PFSK-1 (cell line): Measurements from ENCODE around the gene RPL18A.

Experiments used
- FOXP2 ChIP-seq: optimal IDR thresholded peaks from 2 replicates; pipeline ENCODE3; 2011; ENCODE audit warnings: borderline replicate concordance, control low read depth, inconsistent platforms; ENCODE audit not compliant: insufficient read depth; ENCODE audit errors: extremely low read length, extremely low read depth
- POLR2AphosphoS5 ChIP-seq: IDR thresholded peaks from 2 replicates; pipeline ENCODE4 v1.6.1; 2012; ENCODE audit warnings: low read depth, mild to moderate bottlenecking, control low read depth, low read length, moderate library complexity
- SIN3A ChIP-seq: IDR thresholded peaks from 2 replicates; pipeline ENCODE4 v1.6.1; 2012; ENCODE audit warnings: mild to moderate bottlenecking, low read length, moderate library complexity, borderline replicate concordance; ENCODE audit not compliant: insufficient read depth
- TAF1 ChIP-seq: IDR thresholded peaks from 2 replicates; pipeline ENCODE4 v1.6.1; 2012; ENCODE audit warnings: low read length, control low read depth, borderline replicate concordance; ENCODE audit not compliant: insufficient read depth
- TF ChIP-seq, protein P1 (sequence below), 2 experiments: IDR thresholded peaks; 2 replicates each; pipeline versions ENCODE4 v1.6.1 to v1.8.0; 2011 to 2012; ENCODE audit warnings: low read depth in 2 of 2, low read length in 2 of 2, control low read depth in 1 of 2, inconsistent platforms in 1 of 2, mild to moderate bottlenecking in 1 of 2, moderate library complexity in 1 of 2; ENCODE audit not compliant: insufficient read depth in 1 of 2

The RPL18A gene

GRCh38 chr19:17830567-17831418 is 28.9 kb upstream of the RPL18A start:
- TF ChIP-seq, protein P1, sequence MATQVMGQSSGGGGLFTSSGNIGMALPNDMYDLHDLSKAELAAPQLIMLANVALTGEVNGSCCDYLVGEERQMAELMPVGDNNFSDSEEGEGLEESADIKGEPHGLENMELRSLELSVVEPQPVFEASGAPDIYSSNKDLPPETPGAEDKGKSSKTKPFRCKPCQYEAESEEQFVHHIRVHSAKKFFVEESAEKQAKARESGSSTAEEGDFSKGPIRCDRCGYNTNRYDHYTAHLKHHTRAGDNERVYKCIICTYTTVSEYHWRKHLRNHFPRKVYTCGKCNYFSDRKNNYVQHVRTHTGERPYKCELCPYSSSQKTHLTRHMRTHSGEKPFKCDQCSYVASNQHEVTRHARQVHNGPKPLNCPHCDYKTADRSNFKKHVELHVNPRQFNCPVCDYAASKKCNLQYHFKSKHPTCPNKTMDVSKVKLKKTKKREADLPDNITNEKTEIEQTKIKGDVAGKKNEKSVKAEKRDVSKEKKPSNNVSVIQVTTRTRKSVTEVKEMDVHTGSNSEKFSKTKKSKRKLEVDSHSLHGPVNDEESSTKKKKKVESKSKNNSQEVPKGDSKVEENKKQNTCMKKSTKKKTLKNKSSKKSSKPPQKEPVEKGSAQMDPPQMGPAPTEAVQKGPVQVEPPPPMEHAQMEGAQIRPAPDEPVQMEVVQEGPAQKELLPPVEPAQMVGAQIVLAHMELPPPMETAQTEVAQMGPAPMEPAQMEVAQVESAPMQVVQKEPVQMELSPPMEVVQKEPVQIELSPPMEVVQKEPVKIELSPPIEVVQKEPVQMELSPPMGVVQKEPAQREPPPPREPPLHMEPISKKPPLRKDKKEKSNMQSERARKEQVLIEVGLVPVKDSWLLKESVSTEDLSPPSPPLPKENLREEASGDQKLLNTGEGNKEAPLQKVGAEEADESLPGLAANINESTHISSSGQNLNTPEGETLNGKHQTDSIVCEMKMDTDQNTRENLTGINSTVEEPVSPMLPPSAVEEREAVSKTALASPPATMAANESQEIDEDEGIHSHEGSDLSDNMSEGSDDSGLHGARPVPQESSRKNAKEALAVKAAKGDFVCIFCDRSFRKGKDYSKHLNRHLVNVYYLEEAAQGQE (IDR thresholded peaks at IDR 0.05; ENCODE audit: insufficient read depth in 1 of 2, low read depth in 2 of 2, low read length in 2 of 2): no peak
- TF ChIP-seq FOXP2: no peak

GRCh38 chr19:17831419-17831888 is 28.3 kb upstream of the RPL18A start:
- no peak for TF ChIP-seq FOXP2
- no peak for TF ChIP-seq TAF1
- TF ChIP-seq, protein P1 (IDR thresholded peaks at IDR 0.05; ENCODE audit: insufficient read depth in 1 of 2, low read depth in 2 of 2, low read length in 2 of 2): no peak
- no peak for TF ChIP-seq SIN3A
- TF ChIP-seq POLR2AphosphoS5: no peak

- TF ChIP-seq POLR2AphosphoS5 (no peak), FOXP2 (no peak), SIN3A (no peak), TAF1 (no peak)
- TF ChIP-seq, protein P1 (IDR thresholded peaks at IDR 0.05; ENCODE audit: insufficient read depth in 1 of 2, low read depth in 2 of 2, low read length in 2 of 2): no peak
Observed at GRCh38 chr19:17832443-17833208, 27.1 kb upstream of the RPL18A start.

DNA sequence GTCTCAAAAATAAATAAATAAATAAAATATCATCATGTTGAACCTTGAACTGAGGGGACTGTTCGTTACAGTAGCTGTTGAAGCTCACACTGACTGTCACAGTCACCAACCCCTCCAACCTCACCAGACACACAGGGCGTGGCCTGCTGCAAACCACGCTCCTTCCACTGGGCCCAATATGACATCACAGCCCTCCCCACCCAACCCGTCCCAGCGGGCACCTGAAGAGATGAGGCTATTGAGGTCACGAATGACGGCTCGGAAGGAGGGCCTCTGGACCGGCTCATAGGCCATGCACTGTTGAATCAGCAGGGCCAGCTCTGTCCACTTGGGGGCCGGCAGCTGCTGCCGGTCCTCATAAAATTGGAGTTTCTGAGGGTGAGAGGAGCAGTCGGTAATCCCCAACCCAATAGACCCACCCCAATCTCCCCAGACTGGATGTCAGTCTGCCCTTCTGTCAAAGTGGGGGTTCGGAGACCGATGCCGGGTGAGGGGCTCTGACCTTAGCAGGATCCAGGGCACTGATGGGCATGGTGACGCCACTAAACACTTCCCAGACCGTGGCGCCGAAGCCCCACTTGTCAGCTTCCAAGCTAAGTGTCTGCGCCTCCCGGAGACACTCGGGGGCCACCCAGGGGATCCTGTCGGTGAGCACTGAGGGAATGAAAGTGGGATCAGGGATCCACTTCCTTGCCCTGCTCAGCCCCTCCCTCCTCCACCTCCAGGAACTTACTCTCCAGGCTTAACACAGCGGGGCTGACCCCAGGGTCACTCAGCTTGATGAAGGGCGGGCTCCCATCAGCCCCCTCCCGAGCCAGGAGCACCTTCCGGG is 25.1 kb upstream of the RPL18A start:
- TF ChIP-seq FOXP2 (no peak), SIN3A (no peak), TAF1 (no peak), POLR2AphosphoS5 (no peak)
- TF ChIP-seq, protein P1 (IDR thresholded peaks at IDR 0.05; ENCODE audit: insufficient read depth in 1 of 2, low read depth in 2 of 2, low read length in 2 of 2): no peak
